Germinal center (tissue), 1 donor: ENCODE measurements around the gene MYH9.

ENCODE experiments used
- DNase-seq: peaks from one replicate; pipeline ENCODE4 v3.0.0; 2012; ENCODE audit warnings: mixed read lengths, low spot score

MYH9 gene

GRCh38 chr22:36348760-36349159, 39.0 kb downstream of the MYH9 start:
- DNase-seq, result no peak

GRCh38 chr22:36347094-36347493, 40.7 kb downstream of the MYH9 start:
- no peak for DNase-seq

GRCh38 chr22:36344106-36344827, 43.5 kb downstream of the MYH9 start:
- no peak for DNase-seq

- no peak for DNase-seq
These were observed 44.1 kb downstream of the MYH9 start for GRCh38 chr22:36343720-36344105.

GRCh38 chr22:36343070-36343719, 44.6 kb downstream of the MYH9 start:
- no peak for DNase-seq

- no peak for DNase-seq
These were observed 46.1 kb downstream of the MYH9 start for GRCh38 chr22:36341640-36342041.

GRCh38 chr22:36340621-36341020, 47.1 kb downstream of the MYH9 start:
- no peak for DNase-seq

- no peak for DNase-seq
These were observed 48.3 kb downstream of the MYH9 start for GRCh38 chr22:36339171-36340065.

- DNase-seq, result no peak
These were observed 50.2 kb downstream of the MYH9 start for GRCh38 chr22:36337365-36338130.

GRCh38 chr22:36336246-36337182, 51.3 kb downstream of the MYH9 start:
- no peak for DNase-seq

- DNase-seq, result no peak
These were observed 52.1 kb downstream of the MYH9 start for GRCh38 chr22:36335621-36336020.

- no peak for DNase-seq
These were observed 52.8 kb downstream of the MYH9 start for GRCh38 chr22:36334821-36335603.

GRCh38 chr22:36334081-36334820, 53.5 kb downstream of the MYH9 start:
- DNase-seq, result no peak

- no peak for DNase-seq
These were observed 54.1 kb downstream of the MYH9 start for GRCh38 chr22:36333644-36334043.

- peak; percentile 51 for DNase-seq
These were observed 55.0 kb downstream of the MYH9 start for GRCh38 chr22:36332623-36333332.

- DNase-seq, result peak; percentile 78
These were observed 55.7 kb downstream of the MYH9 start for GRCh38 chr22:36331912-36332622.

- peak; percentile 75 for DNase-seq
These were observed 56.4 kb downstream of the MYH9 start for GRCh38 chr22:36331306-36331911.
